ENCODE measurements around the gene AIRE.
"Not testable (repeated sequence)": the region's sequence is repeated elsewhere in the genome, so short reads cannot be mapped to it uniquely, and the experiment has no call there.

Gene AIRE

GRCh38 chr21:44285138-44285992 is at the start of gene AIRE:
Gene AIRE (plus strand): TSS chr21:44285876. CDS start chr21:44286007, 131 bp downstream.
- no peak for DNase-seq

DNA sequence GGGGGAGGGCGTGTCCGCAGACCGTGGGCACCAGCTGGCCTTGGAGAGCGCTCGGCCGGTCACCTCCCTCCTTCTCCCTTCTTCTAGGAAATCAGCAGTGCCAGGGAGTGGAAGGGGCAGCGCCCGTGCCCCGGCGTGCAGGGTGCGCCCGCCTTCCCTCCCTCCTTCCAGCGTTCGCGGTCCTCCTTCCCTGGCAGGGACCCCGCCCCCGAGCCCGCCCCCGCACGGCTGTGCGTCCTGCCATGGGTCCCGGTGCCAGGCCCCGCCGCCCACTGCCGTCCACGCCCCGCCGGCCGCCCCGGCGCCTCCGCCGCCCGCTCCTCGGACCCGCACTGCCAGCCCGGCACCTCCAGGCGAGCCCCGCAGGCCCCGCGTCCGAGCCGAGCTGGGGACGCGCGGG is 45.3 kb upstream of the AIRE start:
- DNase-seq: not testable (repeated sequence)

DNA sequence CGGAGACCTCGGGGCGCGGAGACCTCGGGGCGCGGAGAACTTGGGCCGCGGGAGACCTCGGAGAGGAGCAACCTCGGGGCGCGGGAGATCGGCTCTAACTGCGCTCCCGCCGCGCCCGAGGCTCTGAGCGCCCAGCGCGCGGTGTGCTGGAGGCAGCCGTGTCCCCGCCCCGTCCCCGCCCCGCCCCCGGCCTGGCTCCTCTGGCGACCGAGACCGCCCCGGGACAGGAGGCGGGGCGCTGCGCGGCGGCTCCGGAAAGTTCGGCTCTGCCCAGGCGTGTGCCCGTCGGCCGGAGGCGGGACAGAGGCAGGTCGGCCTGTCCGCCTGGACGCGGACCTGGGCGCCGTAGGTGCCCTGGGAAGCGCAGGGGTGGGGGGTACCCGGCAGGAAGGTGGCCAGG is 44.8 kb upstream of the AIRE start, which contains the start of gene ICOSLG:
TSS of gene ICOSLG (minus strand) at position 102 of the 400 bp plus-strand sequence. CDS start 126 bp downstream, outside the sequence.
- DNase-seq: not testable (repeated sequence)

DNA sequence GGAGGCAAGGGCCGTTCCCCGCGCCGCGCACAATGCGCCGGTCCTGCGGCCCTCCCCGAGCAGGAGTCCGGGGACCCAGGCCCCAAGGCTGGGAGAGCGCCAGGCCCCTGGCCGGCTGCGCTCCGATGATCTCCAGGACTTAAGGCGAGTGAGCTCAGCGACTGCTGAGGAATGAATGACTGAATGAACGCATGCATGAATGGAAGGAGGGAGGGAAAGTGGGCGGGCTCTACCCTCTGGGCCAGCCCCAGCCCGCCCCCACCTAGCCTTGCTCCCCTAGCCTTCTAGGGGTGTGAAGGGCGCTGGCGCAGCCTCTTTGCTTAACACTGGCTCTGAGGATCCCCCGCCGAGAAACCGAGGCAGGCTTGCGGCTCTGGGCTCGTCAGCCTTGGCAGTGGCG is 44.4 kb upstream of the AIRE start:
- not testable (repeated sequence) for DNase-seq

- DNase-seq: not testable (repeated sequence)
These were observed 41.7 kb upstream of the AIRE start for GRCh38 chr21:44243980-44244379.

- not testable (repeated sequence) for DNase-seq
These were observed 37.8 kb upstream of the AIRE start for GRCh38 chr21:44247904-44248303.

DNA sequence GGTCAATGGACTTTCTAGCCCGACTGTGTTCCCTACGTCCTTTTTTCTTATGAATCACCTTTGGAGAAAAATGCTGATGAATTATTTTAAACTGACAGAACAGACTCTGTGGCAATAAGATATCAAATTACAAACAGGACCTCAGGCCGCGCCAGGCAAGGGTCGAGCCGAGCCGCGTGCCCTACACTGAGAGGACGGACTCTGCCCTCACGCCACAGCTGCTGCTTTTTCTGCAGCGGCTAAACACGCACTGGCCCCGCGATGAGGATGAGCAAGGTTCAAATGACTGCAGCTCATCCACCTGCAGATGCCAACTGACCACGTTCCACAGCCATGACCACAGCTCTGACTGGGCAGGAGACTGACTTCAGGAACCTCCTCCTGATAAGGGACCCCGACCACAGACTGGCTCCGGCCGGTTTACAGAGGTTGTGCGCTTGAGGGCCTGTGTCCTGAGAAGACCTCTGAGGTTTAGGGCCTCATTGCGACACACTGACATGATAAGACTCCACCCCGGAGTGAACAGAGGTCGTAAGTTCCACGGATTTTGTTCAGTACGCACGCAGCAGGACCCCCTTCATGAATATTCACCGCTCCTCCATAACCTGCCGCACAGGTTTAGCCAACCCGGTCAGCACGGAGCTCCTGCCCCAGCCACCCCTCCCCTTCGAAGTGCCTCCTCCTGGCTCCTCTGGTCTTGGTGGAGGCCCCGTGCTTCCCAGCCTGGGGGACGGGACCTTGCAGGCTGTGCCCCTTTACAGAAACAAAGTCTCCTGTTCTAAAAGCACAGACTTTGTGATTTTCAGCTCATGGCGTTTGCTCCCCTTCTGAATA is 36.3 kb upstream of the AIRE start:
- DNase-seq: not testable (repeated sequence)

DNA sequence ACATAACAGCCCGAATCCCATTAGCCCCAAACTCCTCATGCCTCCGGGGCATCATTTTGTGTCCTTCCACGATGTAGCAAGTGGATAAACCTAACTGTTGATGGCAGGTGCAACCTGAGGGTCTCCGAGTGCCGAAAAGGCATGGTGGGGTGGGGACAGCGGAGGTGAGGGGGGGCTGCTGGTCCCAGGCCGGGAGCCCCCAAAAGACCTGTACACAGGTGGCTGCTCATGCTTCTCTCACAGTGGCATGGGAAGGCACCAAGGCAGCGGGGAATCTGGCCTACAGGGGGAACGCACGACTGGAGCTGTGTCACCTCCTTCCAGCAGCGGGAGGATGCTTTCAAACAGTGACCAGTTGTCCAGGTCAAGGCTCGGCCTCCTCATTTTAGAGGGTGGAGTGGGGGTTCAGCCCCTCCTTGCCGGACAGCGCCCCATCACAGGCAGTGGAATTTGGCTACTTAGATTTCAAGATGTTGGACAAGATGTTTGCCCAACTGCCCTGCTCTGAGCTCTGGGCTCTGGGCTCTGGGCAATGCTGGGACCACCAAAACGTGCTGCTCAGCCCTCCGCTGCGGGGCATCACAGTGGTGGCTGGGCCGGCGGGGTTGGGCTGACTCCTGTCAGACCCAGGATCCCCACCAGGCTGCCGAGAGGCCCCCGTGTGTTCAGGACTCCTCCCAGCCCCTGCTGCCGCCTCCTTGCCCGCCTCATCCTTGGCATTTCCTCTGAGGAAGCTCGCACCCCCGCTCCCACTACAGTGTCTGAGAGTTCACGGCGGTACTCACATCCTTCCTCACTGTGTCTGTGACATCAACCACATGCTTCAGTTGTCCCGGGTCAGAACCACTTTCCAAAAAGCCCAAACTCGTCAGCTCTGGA is 31.6 kb upstream of the AIRE start:
- DNase-seq: no peak

- DNase-seq: no peak
These were observed 30.1 kb upstream of the AIRE start for GRCh38 chr21:44255511-44255981.

GRCh38 chr21:44258056-44258725 is 27.5 kb upstream of the AIRE start:
- no peak for DNase-seq

DNA sequence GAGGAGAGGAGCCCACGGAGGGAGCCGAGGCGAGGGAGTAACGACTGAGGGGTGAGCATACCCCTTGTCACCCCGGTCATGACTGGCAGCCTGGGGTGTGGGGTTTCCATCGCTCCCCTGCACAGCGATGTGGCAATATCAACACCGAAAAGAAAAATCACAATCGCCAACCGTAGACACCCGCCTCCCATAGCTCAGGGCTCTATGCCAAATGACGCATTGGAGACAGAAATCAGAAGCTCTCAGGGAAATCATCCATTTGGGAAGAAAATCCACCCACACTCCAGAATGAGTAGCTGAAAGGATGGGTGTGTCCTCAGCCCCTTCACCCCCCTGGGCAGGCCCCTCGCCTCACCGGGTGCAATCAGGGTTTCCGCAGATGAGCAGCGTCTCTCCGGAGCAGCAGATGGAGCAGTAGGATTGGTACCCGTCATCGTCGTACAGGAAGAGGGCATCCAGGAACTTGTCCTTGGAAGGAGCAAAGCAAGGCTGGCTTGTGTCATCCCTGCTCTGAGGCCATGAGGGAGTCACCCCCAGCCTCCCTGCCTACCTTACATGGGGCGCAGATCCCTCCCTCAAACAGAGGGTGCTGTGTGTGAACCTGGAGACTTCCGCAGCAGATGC is 26.5 kb upstream of the AIRE start:
- DNase-seq: no peak

DNA sequence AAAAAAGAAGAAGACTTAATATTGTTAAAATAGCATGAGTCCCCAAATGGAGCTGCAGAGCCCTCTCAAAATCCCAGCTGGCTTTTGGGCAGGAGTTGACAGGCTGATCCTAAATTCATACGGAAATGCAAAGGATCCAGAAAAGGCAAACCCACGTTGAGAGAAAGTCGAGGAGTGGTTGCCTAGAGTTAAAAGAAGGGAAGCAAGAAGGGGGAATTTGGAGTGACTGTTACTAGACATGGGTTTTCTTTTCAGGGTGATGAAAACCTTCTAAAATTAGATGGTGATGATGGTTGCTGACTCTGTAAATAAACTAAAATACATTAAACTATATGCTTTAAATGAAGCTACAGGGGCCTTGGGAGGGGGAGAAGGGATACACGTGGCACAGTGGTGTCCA is 25.6 kb upstream of the AIRE start:
- DNase-seq: no peak

DNA sequence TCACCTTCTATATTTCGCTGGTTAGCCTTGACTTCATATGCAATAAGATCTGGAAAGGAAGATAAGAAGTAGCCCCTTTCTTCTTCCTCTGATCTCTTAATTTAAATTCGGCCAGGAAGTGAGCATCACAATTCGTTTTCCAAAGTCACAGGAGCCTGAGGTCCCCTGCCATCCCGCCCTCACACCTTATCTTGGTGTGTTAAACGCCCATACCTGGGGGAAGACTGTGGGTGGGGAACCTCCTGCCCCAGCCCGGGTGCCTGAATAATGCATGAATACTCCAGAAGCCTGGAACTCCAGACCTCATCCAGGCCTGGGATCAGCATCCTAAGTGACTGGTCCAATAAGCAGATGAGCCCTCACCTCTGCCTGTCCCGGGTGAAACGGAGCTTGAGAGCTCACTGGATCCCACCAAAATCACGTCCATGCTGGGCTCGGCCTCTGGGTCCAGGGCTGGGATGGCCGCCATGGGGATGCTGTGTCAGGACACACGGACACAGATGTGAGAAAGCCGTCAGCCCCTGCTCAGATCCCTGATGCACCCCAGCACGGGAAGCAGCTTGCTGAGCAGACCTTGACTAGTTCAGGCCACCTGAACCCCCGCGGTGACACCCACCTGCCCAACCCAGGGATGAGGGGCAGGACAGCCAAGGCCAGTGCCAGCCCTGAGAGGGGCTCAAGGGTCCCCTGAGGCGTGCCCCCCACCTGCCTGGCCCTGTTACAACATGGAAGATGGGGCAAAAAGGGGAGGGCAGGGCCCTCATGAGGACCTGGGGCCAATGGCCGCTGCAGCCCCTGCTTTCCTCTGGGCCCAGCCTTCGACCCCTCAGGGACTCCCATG is 24.7 kb upstream of the AIRE start:
- no peak for DNase-seq

DNA sequence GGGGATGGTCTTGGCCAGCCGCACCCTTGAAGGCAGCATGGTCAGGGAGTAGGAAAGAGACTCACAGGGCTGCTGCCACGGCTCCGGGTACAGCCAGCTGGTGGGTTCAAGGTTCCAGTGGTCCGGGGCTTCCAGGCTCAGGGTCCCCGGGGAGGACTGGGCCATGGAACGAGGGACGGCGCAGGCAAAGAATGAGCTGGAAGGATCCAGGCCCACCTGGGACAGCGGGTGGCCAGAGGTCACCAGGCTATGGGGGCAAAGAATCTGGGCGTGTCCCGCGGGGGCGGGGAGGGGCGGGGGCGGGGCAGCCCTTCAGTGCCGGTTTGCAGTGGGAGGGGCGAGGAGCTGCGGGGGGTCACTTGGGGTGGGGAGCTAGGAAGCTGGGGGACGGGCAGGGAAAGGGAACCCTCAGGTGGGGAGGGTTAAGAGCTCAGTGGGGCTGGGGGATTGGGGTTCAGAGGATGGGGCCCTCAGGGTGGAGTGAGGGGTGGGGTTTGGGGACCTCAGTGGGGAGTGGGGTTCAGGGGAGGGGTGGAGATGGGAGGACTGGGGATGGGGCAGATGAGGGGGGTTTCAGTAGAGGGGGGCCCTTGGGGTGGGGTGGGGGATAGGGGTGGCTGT is 23.9 kb upstream of the AIRE start, which contains the start of gene DNMT3L:
TSS of gene DNMT3L (minus strand) at position 223 of the 621 bp plus-strand sequence. CDS start 638 bp downstream, outside the sequence.
- DNase-seq: no peak

- no peak for DNase-seq
These were observed 23.2 kb upstream of the AIRE start for GRCh38 chr21:44262338-44263056.

GRCh38 chr21:44263221-44263760 is 22.4 kb upstream of the AIRE start:
- DNase-seq: no peak

DNA sequence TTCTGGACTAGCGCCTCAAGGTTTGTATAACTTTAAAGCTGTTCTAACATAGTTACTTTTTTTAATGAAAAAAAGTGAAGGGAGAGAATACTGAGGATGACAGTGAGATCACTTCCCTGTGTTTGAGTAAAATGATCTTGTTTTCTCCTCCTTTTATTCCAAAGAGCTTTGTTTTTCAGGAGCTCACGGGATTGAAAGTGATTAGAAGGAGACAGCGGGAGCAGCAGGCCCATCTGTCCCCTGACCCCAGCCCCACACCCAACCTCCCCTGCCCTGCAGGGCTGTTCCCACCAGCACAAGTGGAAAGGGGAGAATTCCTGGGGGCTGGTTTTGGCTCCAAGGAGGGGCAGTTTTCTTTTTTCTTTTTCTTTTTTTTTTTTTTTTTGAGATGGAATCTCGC is 21.9 kb upstream of the AIRE start:
- no peak for DNase-seq

DNA sequence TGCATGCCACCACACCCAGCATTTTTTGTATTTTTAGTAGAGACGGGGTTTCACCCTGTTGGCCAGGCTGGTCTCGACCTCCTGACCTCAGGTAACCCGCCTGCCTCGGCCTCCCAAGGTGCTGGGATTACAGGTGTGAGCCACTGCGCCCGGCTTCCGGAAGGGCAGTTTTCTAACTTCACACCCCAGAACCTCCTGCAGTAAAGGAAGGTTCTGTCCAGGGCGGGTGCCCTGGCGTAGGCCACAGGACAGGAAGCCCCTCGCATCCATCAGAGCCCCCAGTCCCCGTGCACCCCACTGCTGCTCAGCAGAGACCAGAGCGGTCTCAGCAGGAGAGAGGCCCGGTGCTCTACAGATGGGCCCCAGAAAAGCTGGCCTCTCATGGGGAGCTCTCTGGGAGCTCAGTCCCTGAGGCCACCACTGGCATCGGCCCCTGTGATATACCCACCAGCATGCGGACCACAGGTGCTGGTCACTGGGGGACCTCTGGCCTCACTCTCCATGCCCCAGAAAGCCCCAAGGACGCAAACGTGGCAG is 19.9 kb upstream of the AIRE start:
- DNase-seq: no peak

Measured in T1000 (cell line).